Stimulated activated CD4-positive, alpha-beta T cell treated with anti-CD3 and anti-CD28 coated beads, Interleukin-4, amount 100 ng/mL, for 24 hours (primary cell): Measurements from ENCODE around the gene MBNL3.
"Not testable (repeated sequence)": the region's sequence is repeated elsewhere in the genome, so short reads cannot be mapped to it uniquely, and the experiment has no call there.

ENCODE experiments used
- DNase-seq: peaks from one replicate; pipeline ENCODE4 v3.0.0-alpha.2; 2020

The MBNL3 gene

DNA sequence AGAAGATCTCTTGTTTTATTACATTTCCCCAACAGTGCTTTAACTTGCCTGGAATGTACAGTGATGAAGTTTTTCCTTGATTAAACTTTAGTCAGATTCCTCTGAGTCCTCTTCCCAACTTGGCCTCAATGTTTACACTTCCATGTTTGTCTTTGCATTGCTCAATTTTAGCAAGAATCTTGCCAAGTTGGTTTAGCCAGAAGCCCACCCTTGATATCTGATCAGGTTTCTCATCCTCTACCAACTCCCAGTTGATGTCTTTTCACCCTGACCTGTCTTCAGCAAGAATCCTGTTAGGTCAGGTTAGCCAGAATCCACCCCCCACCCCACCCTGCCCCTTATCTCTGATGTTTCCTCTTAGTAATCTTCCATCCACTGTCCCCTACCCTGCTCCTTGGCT lies 120.9 kb downstream of the MBNL3 start:
- DNase-seq = no peak

DNA sequence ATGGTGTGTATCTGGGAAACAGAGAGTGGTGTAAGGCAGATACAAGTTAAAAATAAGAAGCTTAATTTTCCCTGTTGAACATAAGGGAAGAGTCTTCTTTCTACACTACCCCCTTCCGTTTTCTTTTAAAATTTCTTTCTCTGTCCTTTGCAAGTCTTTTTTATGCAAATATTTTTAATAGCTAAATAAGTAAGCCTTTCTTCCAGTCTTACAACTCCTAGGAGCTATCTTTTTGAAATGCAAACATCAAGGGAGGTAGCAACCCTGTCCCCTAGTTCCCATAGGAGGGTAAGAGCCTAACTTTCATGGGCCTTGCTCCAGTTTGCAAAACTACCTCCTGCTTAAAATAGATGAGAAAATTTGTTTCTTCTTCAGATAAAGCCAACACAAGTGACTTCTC lies 121.5 kb downstream of the MBNL3 start:
- no peak for DNase-seq

DNA sequence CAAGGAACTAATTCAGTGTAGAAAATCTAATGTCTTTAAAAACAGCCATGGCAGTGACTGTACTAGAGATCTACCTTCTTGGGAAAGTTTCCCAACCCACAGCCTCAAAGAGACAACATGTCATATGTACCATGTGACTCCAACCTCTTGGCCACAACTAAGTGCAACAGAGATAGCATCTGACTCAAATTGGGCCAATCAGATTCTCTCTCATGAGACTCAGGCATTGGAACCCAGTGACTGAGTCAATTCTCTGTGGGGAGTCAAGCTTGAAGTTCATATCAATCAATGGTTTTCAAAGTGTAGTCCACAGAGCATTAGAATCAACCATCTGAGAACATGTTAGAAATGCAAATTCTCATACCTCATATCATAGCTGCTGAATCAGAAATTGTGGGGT lies 123.3 kb downstream of the MBNL3 start:
- no peak for DNase-seq

DNA sequence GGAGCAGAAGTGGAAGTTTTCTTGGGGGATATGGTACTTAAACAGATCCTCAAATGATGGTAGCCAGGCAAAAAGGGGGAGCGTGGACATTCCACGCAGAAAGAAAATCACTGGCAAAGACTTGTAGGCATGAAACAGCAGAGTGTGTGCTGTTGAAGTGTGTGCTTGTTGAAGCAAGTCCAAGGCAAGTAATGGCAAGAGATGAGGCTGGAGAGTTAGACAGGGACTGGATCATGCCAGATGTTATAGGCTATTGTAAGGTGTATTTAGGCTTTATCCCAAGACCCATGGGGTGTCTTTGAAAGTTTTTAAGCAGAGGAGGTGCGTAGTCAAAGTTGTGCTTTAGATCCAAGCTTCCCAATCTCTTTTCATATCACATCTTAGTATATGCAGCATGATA lies 124.5 kb downstream of the MBNL3 start:
- no peak for DNase-seq

DNA sequence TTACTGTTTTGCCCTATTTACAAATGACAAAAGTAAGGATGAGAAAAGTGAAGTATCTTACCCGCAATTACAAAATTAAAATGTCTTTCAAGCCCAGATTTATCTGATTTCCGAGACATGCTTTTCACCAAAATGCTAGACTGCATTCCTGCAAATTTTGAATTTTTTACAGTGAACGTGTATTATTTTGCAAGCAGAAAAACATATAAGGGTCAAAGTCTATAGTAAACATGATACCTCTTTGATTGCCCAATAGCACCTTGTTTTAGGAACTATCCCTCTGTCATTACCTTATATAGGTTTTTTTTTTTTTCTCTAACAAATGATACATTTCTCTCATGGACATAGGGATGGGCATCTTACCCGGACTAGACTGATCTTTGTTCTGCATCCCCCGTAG lies 135.4 kb downstream of the MBNL3 start:
- no peak for DNase-seq

DNA sequence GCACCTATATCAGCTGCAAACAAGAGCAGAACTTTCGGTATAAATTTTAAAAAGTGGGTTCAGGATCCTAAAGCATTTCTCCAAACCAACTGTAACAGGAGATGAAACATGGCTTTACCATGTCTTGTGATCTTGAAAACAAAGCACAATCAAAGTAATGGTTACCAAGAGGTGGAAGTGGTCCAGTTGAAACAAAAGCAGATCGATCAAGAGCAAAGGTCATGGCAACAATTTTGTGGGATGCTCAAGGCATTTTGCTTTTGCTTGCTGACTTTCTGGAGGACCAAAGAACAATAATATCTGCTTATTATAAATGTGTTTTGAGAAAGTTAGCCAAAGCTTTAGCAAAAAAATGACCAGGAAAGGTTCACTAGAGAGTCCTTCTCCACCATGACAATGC lies 152.7 kb downstream of the MBNL3 start:
- DNase-seq = no peak

DNA sequence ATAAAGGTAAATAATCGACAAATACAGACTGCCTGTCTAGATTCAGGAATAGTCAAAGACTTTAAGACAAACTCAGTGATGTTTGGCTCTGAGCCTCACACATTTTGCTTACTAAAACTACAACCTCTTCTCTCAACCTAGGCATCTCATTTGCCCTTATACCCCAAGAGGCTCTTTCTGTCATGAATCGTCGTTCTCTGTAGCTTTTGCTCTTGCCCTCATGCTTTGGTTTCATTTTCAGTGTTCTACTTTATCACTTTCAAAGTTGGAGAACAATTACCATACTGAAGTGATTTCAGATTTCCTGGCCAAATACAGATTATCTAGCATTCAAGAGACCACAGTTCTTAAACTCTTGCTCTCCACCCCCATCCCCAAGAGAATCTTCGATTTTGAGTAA lies 155.5 kb downstream of the MBNL3 start:
- no peak for DNase-seq

DNA sequence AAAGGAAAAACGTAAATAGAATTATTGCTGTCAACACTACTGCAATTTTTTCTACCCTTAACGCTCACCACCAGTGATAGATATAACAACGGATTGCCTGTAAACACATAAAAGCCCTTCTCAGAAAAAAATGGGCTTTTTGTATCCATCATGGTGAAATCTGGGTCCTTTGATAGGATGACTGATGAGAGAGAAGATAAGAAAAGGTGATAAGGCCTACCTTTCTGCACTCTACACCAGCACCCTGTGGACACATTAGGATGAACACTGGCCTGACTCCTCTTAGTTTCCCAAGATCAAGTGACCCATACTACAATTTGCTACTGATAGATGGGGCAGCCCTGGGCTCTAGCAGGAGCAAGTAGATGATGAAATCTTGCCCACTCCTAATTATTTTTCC lies 157.3 kb downstream of the MBNL3 start:
- DNase-seq = no peak

DNA sequence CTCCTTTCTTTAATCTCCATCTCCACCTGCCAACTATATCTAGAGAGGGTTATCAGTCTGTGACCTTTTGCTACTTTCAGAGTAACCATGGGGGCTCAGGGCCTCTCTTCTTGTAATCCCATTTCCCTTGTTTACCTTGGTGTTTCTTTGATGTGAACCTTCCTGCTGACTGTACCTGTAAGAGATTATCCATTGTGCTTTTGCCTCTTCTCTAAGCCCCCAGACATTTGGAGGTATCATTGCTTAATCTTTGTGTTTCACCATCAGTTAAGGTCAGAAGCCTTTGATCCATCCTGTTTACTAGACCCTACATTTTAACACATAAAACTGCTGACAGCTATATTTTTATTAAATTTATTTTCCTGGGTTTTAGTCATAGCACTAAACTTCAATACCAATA lies 157.8 kb downstream of the MBNL3 start:
- DNase-seq = no peak

DNA sequence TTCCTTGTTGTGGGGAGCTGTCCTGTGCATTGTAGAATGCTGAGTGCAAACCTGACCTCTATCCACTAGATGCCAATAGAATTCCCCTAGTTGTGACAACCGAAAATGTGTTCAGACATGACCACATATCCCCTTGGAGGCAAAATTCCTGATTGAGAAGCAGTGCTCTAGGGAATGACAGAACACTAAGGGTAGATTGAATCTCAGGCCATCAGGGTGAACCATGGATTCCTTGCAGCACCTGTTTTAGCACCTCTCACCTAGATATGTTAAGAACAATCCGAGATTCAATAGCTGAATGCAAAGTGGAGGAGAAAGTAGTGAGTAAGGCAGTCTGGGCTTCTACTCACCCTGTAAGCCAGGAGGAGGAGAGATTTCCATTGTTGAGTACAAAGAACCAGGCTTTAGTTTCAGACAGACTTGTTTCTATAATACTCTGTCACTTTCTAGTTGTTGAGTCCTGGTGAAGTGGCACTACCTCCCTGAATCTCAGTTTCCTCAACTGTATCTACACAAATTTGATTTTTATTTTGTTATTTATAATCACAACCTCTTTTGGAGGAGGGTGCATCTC lies 158.6 kb downstream of the MBNL3 start:
- DNase-seq = no peak

DNA sequence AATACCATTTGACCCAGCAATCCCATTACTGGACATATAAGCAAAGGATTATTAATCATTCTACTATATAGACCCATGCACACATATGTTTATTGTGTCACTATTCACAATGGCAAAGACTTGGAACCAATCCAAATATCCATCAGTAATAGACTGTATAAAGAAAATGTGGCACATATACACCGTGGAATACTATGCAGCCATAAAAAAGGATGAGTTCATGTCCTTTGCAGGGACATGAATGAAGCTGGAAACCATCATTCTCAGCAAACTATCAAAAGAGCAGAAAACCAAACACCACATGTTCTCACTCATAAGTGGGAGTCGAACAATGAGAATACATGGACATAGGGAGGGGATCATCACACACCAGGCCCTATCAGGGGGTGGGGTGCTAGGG lies 161.9 kb downstream of the MBNL3 start:
- DNase-seq = not testable (repeated sequence)
